Fibroblast of peridontal ligament (primary cell): ENCODE results near the gene LAMA5.

Source experiments
- DNase-seq: peaks from one replicate; pipeline ENCODE4 v3.0.0-alpha.2; 2010; ENCODE audit errors: extremely low read depth

LAMA5 gene

GRCh38 chr20:62403331-62403730 lies 36.2 kb upstream of the LAMA5 start:
- DNase-seq, result no peak

GRCh38 chr20:62402456-62403150 lies 35.5 kb upstream of the LAMA5 start:
- no peak for DNase-seq

GRCh38 chr20:62401331-62401779 lies 34.2 kb upstream of the LAMA5 start:
- DNase-seq, result no peak

GRCh38 chr20:62400541-62400940 lies 33.4 kb upstream of the LAMA5 start:
- no peak for DNase-seq

GRCh38 chr20:62400021-62400420 lies 32.9 kb upstream of the LAMA5 start:
- DNase-seq, result no peak

GRCh38 chr20:62398120-62398821 lies 31.2 kb upstream of the LAMA5 start:
- no peak for DNase-seq

GRCh38 chr20:62396367-62397239 lies 29.5 kb upstream of the LAMA5 start:
- DNase-seq, result no peak

- no peak for DNase-seq
These were observed 28.5 kb upstream of the LAMA5 start for GRCh38 chr20:62395311-62396242.

- no peak for DNase-seq
These were observed 27.4 kb upstream of the LAMA5 start for GRCh38 chr20:62394248-62395245.

GRCh38 chr20:62393830-62394229 lies 26.7 kb upstream of the LAMA5 start:
- no peak for DNase-seq

- DNase-seq, result no peak
These were observed 26.2 kb upstream of the LAMA5 start for GRCh38 chr20:62393335-62393665.

GRCh38 chr20:62392621-62393334 lies 25.7 kb upstream of the LAMA5 start:
- no peak for DNase-seq

GRCh38 chr20:62392077-62392418 lies 24.9 kb upstream of the LAMA5 start:
- no peak for DNase-seq

GRCh38 chr20:62391165-62392076 lies 24.3 kb upstream of the LAMA5 start:
- DNase-seq, result no peak

GRCh38 chr20:62390317-62391164 lies 23.4 kb upstream of the LAMA5 start:
- DNase-seq, result no peak

GRCh38 chr20:62389601-62390087 lies 22.5 kb upstream of the LAMA5 start:
- no peak for DNase-seq

- no peak for DNase-seq
These were observed 21.9 kb upstream of the LAMA5 start for GRCh38 chr20:62388839-62389600.
